H1 (cell line): ENCODE data around the gene ZNF70. TPM values are rescaled to one million over a fixed set of nuclear protein-coding genes. Genes with fewer than 3 reads are reported as not detected.

Experiments
- CTCF ChIA-PET: fragments of 300-600 bp; sonication (Branson Sonifier 250); formaldehyde crosslinking; loops from one replicate; lab custom pipeline; 2021; ENCODE audit not compliant: partially characterized antibody; lab: Charles Lee
- POLR2A ChIA-PET: fragments of 300-600 bp; sonication (Branson Sonifier 250); formaldehyde crosslinking; loops from one replicate; lab custom pipeline; 2021; ENCODE audit warnings: inconsistent platforms; ENCODE audit not compliant: partially characterized antibody; lab: Charles Lee
- DNase-seq, 2 experiments: peaks; one replicate each; pipeline versions ENCODE4 v3.0.0 to v3.0.0-alpha.2; 2010 to 2022; ENCODE audit warnings: low spot score in 2 of 2, low read depth in 1 of 2, mixed read lengths in 1 of 2
- FAIRE-seq: peaks from 2 replicates; lab custom pipeline; 2011; peaks lifted over from hg19 to GRCh38; lab: Jason Lieb, UNC
- H2AFZ ChIP-seq: 2 replicates; pipeline ENCODE4 v1.8.1; 2012; ENCODE audit warnings: low read length, inconsistent platforms
- H2AK5ac ChIP-seq: 2 replicates; pipeline ENCODE4 v1.6.1; 2013; ENCODE audit warnings: low read depth, low read length
- H2BK120ac ChIP-seq: replicated peaks from 2 replicates; pipeline ENCODE3; 2013; ENCODE audit warnings: low read depth, low read length, inconsistent platforms
- H2BK12ac ChIP-seq: 2 replicates; pipeline ENCODE4 v1.6.1; 2013; ENCODE audit warnings: low read depth, low read length
- H2BK15ac ChIP-seq: 2 replicates; pipeline ENCODE4 v1.6.1; 2013; ENCODE audit warnings: low read length
- H2BK20ac ChIP-seq: 2 replicates; pipeline ENCODE4 v1.6.1; 2013; ENCODE audit warnings: low read length
- H2BK5ac ChIP-seq: 2 replicates; pipeline ENCODE4 v1.6.1; 2013; ENCODE audit warnings: low read depth, low read length
- H3K14ac ChIP-seq: 2 replicates; pipeline ENCODE4 v1.6.1; 2013; ENCODE audit warnings: inconsistent platforms; ENCODE audit not compliant: insufficient read length
- H3K18ac ChIP-seq: 2 replicates; pipeline ENCODE4 v1.6.1; 2013; ENCODE audit warnings: low read length; ENCODE audit errors: extremely low read depth
- H3K23ac ChIP-seq: 2 replicates; pipeline ENCODE4 v1.6.1; 2013; ENCODE audit warnings: inconsistent platforms; ENCODE audit not compliant: insufficient read length
- H3K23me2 ChIP-seq: 2 replicates; pipeline ENCODE4 v1.6.1; 2013; ENCODE audit warnings: low read depth, low read length
- H3K27ac ChIP-seq: 2 replicates; pipeline ENCODE4 v1.6.1; 2011; ENCODE audit warnings: low read depth, low read length, inconsistent platforms
- H3K27me3 ChIP-seq, 4 experiments: replicated peaks in 1 of 4; 1 replicate in 1 of 4; 2 replicates in 3 of 4; pipeline versions ENCODE4 v1.6.1 to v1.8.1; 2011 to 2013; ENCODE audit warnings: low read length in 3 of 4, mild to moderate bottlenecking in 3 of 4, inconsistent platforms in 2 of 4, mixed read lengths in 2 of 4, moderate library complexity in 1 of 4; ENCODE audit not compliant: control insufficient read depth in 3 of 4, insufficient read depth in 3 of 4; ENCODE audit errors: extremely low read depth in 1 of 4
- H3K36me3 ChIP-seq, 4 experiments: 2 replicates each; pipeline versions ENCODE4 v1.6.1 to v1.8.1; 2011 to 2013; ENCODE audit warnings: mild to moderate bottlenecking in 4 of 4, low read length in 3 of 4, moderate library complexity in 2 of 4, control low read depth in 1 of 4, inconsistent platforms in 1 of 4; ENCODE audit not compliant: insufficient read depth in 4 of 4, control insufficient read depth in 2 of 4
- H3K4ac ChIP-seq: replicated peaks from 2 replicates; pipeline ENCODE3; 2013; ENCODE audit warnings: low read length, low read depth, mixed read lengths, inconsistent platforms; ENCODE audit not compliant: insufficient read length
- H3K4me1 ChIP-seq, 4 experiments: replicated peaks in 1 of 4; 1 replicate in 1 of 4; 2 replicates in 3 of 4; pipeline versions ENCODE4 v1.6.1 to v1.8.1; 2011 to 2013; ENCODE audit warnings: low read length in 3 of 4, inconsistent platforms in 2 of 4, mixed read lengths in 1 of 4; ENCODE audit not compliant: insufficient read depth in 4 of 4, control insufficient read depth in 3 of 4
- H3K4me2 ChIP-seq, 2 experiments: 2 replicates each; pipeline versions ENCODE4 v1.6.1 to v1.8.1; 2011 to 2013; ENCODE audit warnings: low read depth in 2 of 2, low read length in 2 of 2, control low read depth in 1 of 2, inconsistent platforms in 1 of 2, mild to moderate bottlenecking in 1 of 2; ENCODE audit not compliant: insufficient read depth in 1 of 2
- H3K4me3 ChIP-seq, 4 experiments: fragments of 200-600, 300-600 bp in 1 of 4; sonication (generic), shearing (Covaris generic), sonication (Bioruptor Twin) in 1 of 4; 2 replicates each; pipeline versions ENCODE4 v1.5.1 to v1.8.1; 2011 to 2016; ENCODE audit warnings: low read length in 4 of 4, low read depth in 3 of 4, control low read depth in 2 of 4, inconsistent platforms in 2 of 4, mild to moderate bottlenecking in 2 of 4, mixed read lengths in 1 of 4, moderate library complexity in 1 of 4; ENCODE audit not compliant: insufficient read depth in 2 of 4; ENCODE audit errors: extremely low read depth in 1 of 4
- H3K56ac ChIP-seq: replicated peaks from 2 replicates; pipeline ENCODE3; 2013; ENCODE audit warnings: low read depth, mild to moderate bottlenecking, mixed read lengths, low read length, inconsistent platforms; ENCODE audit not compliant: insufficient read length
- H3K79me1 ChIP-seq: 2 replicates; pipeline ENCODE4 v1.6.1; 2013; ENCODE audit warnings: low read depth, low read length, control low read depth
- H3K79me2 ChIP-seq, 2 experiments: 2 replicates each; pipeline versions ENCODE4 v1.6.1 to v1.8.1; 2012 to 2013; ENCODE audit warnings: low read length in 2 of 2, mild to moderate bottlenecking in 2 of 2, inconsistent platforms in 1 of 2; ENCODE audit not compliant: insufficient read depth in 2 of 2, control insufficient read depth in 1 of 2
- H3K9ac ChIP-seq, 4 experiments: replicated peaks in 1 of 4; 1 replicate in 1 of 4; 2 replicates in 3 of 4; pipeline versions ENCODE4 v1.6.1 to v1.8.1; 2011 to 2013; ENCODE audit warnings: low read depth in 3 of 4, low read length in 3 of 4, control low read depth in 2 of 4, mild to moderate bottlenecking in 2 of 4, moderate library complexity in 2 of 4, inconsistent platforms in 1 of 4; ENCODE audit errors: extremely low read depth in 1 of 4
- H3K9me3 ChIP-seq, 2 experiments: 2 replicates each; pipeline versions ENCODE4 v1.6.1 to v1.8.1; 2012 to 2013; ENCODE audit warnings: mild to moderate bottlenecking in 2 of 2, moderate library complexity in 2 of 2, control low read depth in 1 of 2, inconsistent platforms in 1 of 2, low read depth in 1 of 2, low read length in 1 of 2, mixed read lengths in 1 of 2; ENCODE audit not compliant: insufficient read depth in 2 of 2
- H4K20me1 ChIP-seq, 2 experiments: replicated peaks in 1 of 2; 2 replicates each; pipeline versions ENCODE3 to v1.8.1; 2011 to 2013; ENCODE audit warnings: inconsistent platforms in 2 of 2, low read length in 2 of 2, mild to moderate bottlenecking in 1 of 2; ENCODE audit not compliant: insufficient read depth in 2 of 2, control insufficient read depth in 1 of 2
- H4K5ac ChIP-seq: 2 replicates; pipeline ENCODE4 v1.6.1; 2013; ENCODE audit warnings: low read length, low read depth, mixed read lengths, inconsistent platforms; ENCODE audit not compliant: insufficient read length
- H4K8ac ChIP-seq: 2 replicates; pipeline ENCODE4 v1.8.0; 2013; ENCODE audit warnings: mild to moderate bottlenecking, moderate library complexity, low read length, inconsistent platforms; ENCODE audit not compliant: insufficient read depth; ENCODE audit errors: extremely low read depth
- H4K91ac ChIP-seq: replicated peaks from 2 replicates; pipeline ENCODE3; 2013; ENCODE audit warnings: low read length, mixed read lengths, inconsistent platforms; ENCODE audit not compliant: insufficient read length
- ASH2L ChIP-seq: fragments of 200-600, 300-600 bp; sonication (generic); IDR thresholded peaks from one replicate; pipeline ENCODE4 v1.7.1; 2017; ENCODE audit warnings: low read length
- BRCA1 ChIP-seq: IDR thresholded peaks from 2 replicates; pipeline ENCODE4 v1.6.1; 2012; ENCODE audit warnings: low read depth, low read length, improper control_type of control experiment
- CHD2 ChIP-seq: IDR thresholded peaks from 2 replicates; pipeline ENCODE4 v1.6.1; 2012; ENCODE audit warnings: low read length, improper control_type of control experiment
- CREB1 ChIP-seq: IDR thresholded peaks from 2 replicates; pipeline ENCODE4 v1.6.1; 2012; ENCODE audit warnings: inconsistent platforms
- HDAC2 ChIP-seq, 2 experiments: fragments of 300-600 bp in 1 of 2; sonication (generic) in 1 of 2; IDR thresholded peaks; 2 replicates each; pipeline ENCODE4 v1.6.1; 2011 to 2012; ENCODE audit warnings: low read depth in 2 of 2, low read length in 2 of 2, mild to moderate bottlenecking in 2 of 2, moderate library complexity in 2 of 2, borderline replicate concordance in 1 of 2, inconsistent platforms in 1 of 2
- JUN ChIP-seq: IDR thresholded peaks from 2 replicates; pipeline ENCODE4 v1.6.1; 2011; ENCODE audit warnings: low read depth, mild to moderate bottlenecking, improper control_type of control experiment, low read length
- KDM1A ChIP-seq: fragments of 200-600, 300-600 bp; sonication (generic); IDR thresholded peaks from 2 replicates; pipeline ENCODE4 v1.7.1; 2016; ENCODE audit warnings: mild to moderate bottlenecking, low read length, borderline replicate concordance
- RBBP5 ChIP-seq: IDR thresholded peaks from 2 replicates; pipeline ENCODE4 v1.7.1; 2012; ENCODE audit warnings: low read depth, mild to moderate bottlenecking, inconsistent platforms, low read length, moderate library complexity, borderline replicate concordance
- RXRA ChIP-seq: IDR thresholded peaks from 2 replicates; pipeline ENCODE4 v1.6.1; 2011; ENCODE audit warnings: low read depth, mild to moderate bottlenecking, low read length, moderate library complexity; ENCODE audit not compliant: insufficient read depth
- SP1 ChIP-seq: IDR thresholded peaks from 2 replicates; pipeline ENCODE4 v1.6.1; 2011; ENCODE audit warnings: low read depth, low read length
- TBP ChIP-seq: IDR thresholded peaks from 2 replicates; pipeline ENCODE4 v1.6.1; 2011; ENCODE audit warnings: low read depth, low read length, improper control_type of control experiment
- TEAD4 ChIP-seq: IDR thresholded peaks from 2 replicates; pipeline ENCODE4 v1.6.1; 2012; ENCODE audit warnings: low read depth, low read length, inconsistent platforms, mixed read lengths
- ZNF274 ChIP-seq: IDR thresholded peaks from 2 replicates; pipeline ENCODE4 v1.7.0; 2012; ENCODE audit warnings: low read length, borderline replicate concordance; ENCODE audit errors: extremely low read depth
- WGBS, 2 experiments: shearing (Covaris generic) in 1 of 2; methylation state at CpG; one replicate each; pipeline versions ENCODE4 v1.1.6 to v1.1.7; 2013 to 2015; ENCODE audit warnings: low lambda C conversion rate in 2 of 2, mixed read lengths in 2 of 2, inconsistent platforms in 1 of 2, low coverage in 1 of 2, missing lambda C conversion rate in 1 of 2; ENCODE audit not compliant: insufficient replicate concordance in 2 of 2, insufficient coverage in 1 of 2, insufficient read length in 1 of 2; ENCODE audit errors: extremely low coverage in 1 of 2, missing lambda C conversion rate in 1 of 2; 5-methylcytosine and 5-hydroxymethylcytosine counted together
- polyA plus RNA-seq, 7 experiments: library from polyadenylated mRNA; depleted of rRNA in 3 of 7; stranded (reverse) in 5 of 7; unstranded in 2 of 7; fragments of >200 nt in 5 of 7; fragments of 200-250 nt in 2 of 7; gene quantifications; 1 replicate in 5 of 7; 2 replicates in 1 of 7; 4 replicates in 1 of 7; pipeline versions ENCODE4 v1.2.1 to v1.2.3, GENCODE V29; 2011 to 2013; ENCODE audit warnings: missing spikeins in 2 of 7, mixed read lengths in 2 of 7
- total RNA-seq: library from RNA; stranded (reverse); fragmentation: NEBNext Ultra II Directional; extraction: Animal tissue kit (Norgen Biotek cat#: 25700); gene quantifications from 2 replicates; pipeline ENCODE4 v1.2.1, GENCODE V29; 2021

ZNF70 gene
- total and polyA plus RNA-seq, 2 of the 8 experiments (the other 6 are each of a cell fraction or from before 2014, with no cell fraction given): 1.1 to 2.6 TPM

GRCh38 chr22:23793326-23793725 lies 42.4 kb upstream of the ZNF70 start:
- Histone ChIP-seq H3K79me2 (peaks cover 14 to 47% of the 10 kb centered on the region in 2 experiments), H3K4me2 (no peak overlapping the region), H2AFZ (no peak overlapping the region), H3K23me2 (no peaks in the 10 kb centered on the region), H3K27me3 (no peaks in the 10 kb centered on the region), H4K20me1 (peaks cover 4 to 23% of the 10 kb centered on the region in 2 experiments), H4K5ac (no peak overlapping the region), H3K14ac (no peak overlapping the region), H2BK20ac (no peak overlapping the region), H3K4me1 (peaks cover 0 to 6% (median 0%) of the 10 kb centered on the region in 4 experiments; a peak in 5 of 7 replicates), H4K8ac (no peak overlapping the region), H3K36me3 (peaks cover 13 to 32% (median 24%) of the 10 kb centered on the region in 4 experiments; a peak in 7 of 8 replicates), H3K4me3 (no peak overlapping the region), H2AK5ac (no peak overlapping the region), H3K9ac (no peak overlapping the region), H2BK5ac (no peak overlapping the region), H3K18ac (no peak overlapping the region), H4K91ac (no peak overlapping the region), H2BK12ac (no peak overlapping the region), H3K9me3 (no peaks in the 10 kb centered on the region), H3K56ac (no peak overlapping the region), H3K79me1 (peaks cover 3% of the 10 kb centered on the region; the same call in 1 of the 2 replicates), H3K4ac (no peak overlapping the region), H3K27ac (no peak overlapping the region), H3K23ac (no peak overlapping the region), H2BK120ac (no peak overlapping the region), H2BK15ac (no peak overlapping the region)
- no peak for FAIRE-seq
- CTCF ChIA-PET: interaction anchor here (1.4 kb wide), 2 partner anchors 15 to 53 kb away, joined by 3 to 7 read pairs; no protein-coding TSS in a partner anchor
- 95% methylated on average over 8 of the region's 8 CpGs; no CpG with 5 or more reads in 1 of the 2 experiments for WGBS, 2 experiments
- DNase-seq: no peak
- POLR2A ChIA-PET: interaction anchor here (0.8 to 1.3 kb wide), 2 partner anchors 15 to 19 kb away, joined by 3 to 8 read pairs; no protein-coding TSS in a partner anchor
- no peak for TF ChIP-seq TEAD4
- TF ChIP-seq SP1: no peak
- no peak for TF ChIP-seq CHD2
- TF ChIP-seq RBBP5: no peak
- TF ChIP-seq KDM1A: no peak
- no peak for TF ChIP-seq ZNF274
- no peak for TF ChIP-seq BRCA1
- TF ChIP-seq CREB1: no peak
- TF ChIP-seq TBP: no peak
- TF ChIP-seq ASH2L: no peak
- TF ChIP-seq RXRA: no peak
- no peak for TF ChIP-seq JUN
- TF ChIP-seq HDAC2 (IDR thresholded peaks at IDR 0.05; ENCODE audit: borderline replicate concordance in 1 of 2, low read depth in 2 of 2, low read length in 2 of 2): no peak
